HG03060 (cell line): ENCODE measurements around the gene UXT.

ENCODE experiments used
- ATAC-seq: cut with Tn5 transposase; IDR thresholded peaks from one replicate; pipeline ENCODE4 v1.9.1; 2021; ENCODE audit warnings: low read depth, moderate number of reproducible peaks; ENCODE audit not compliant: unreplicated experiment

The UXT gene

GRCh38 chrX:47650164-47651042, 8.6 kb downstream of the UXT start, which contains the start of gene ELK1:
Gene ELK1 (minus strand): TSS chrX:47650563. CDS start chrX:47641441, 9,122 bp downstream.
- ATAC-seq = peak; percentile 39

GRCh38 chrX:47649781-47650163, 9.2 kb downstream of the UXT start:
- no peak for ATAC-seq

GRCh38 chrX:47649271-47649670, 9.7 kb downstream of the UXT start:
- ATAC-seq = no peak

GRCh38 chrX:47648376-47648775, 10.6 kb downstream of the UXT start:
- no peak for ATAC-seq

- ATAC-seq = no peak
Measured at GRCh38 chrX:47646636-47647035, 12.3 kb downstream of the UXT start.

GRCh38 chrX:47645530-47645929, 13.4 kb downstream of the UXT start:
- ATAC-seq = no peak

GRCh38 chrX:47644557-47645091, 14.4 kb downstream of the UXT start:
- no peak for ATAC-seq

- no peak for ATAC-seq
Measured at GRCh38 chrX:47643926-47644325, 15.1 kb downstream of the UXT start.

- ATAC-seq = no peak
Measured at GRCh38 chrX:47638816-47639215, 20.2 kb downstream of the UXT start.

GRCh38 chrX:47637546-47638195, 21.3 kb downstream of the UXT start:
- ATAC-seq = no peak

- no peak for ATAC-seq
Measured at GRCh38 chrX:47634871-47635575, 24.0 kb downstream of the UXT start.

GRCh38 chrX:47633689-47634590, 25.0 kb downstream of the UXT start:
- ATAC-seq = no peak

GRCh38 chrX:47632666-47633065, 26.3 kb downstream of the UXT start:
- ATAC-seq = no peak

GRCh38 chrX:47631676-47632075, 27.3 kb downstream of the UXT start:
- ATAC-seq = no peak

- no peak for ATAC-seq
Measured at GRCh38 chrX:47629419-47630200, 29.4 kb downstream of the UXT start, which contains the start of gene CFP. Gene CFP (minus strand): TSS chrX:47629930. CDS start chrX:47629844, 86 bp downstream.

GRCh38 chrX:47628982-47629381, 30.0 kb downstream of the UXT start:
- ATAC-seq = no peak

- no peak for ATAC-seq
Measured at GRCh38 chrX:47625365-47625764, 33.6 kb downstream of the UXT start.

GRCh38 chrX:47623540-47624027, 35.4 kb downstream of the UXT start:
- ATAC-seq = no peak

GRCh38 chrX:47621851-47622250, 37.1 kb downstream of the UXT start:
- no peak for ATAC-seq
